Stimulated activated naive CD4-positive, alpha-beta T cell treated with Interleukin-2 at 50 U/mL for 16 hours (primary cell): ENCODE results near the gene PTGES2.

Source experiments
- DNase-seq: peaks from one replicate; lab custom pipeline; 2025; lab: John Stamatoyannopoulos, UW

Gene PTGES2

DNA sequence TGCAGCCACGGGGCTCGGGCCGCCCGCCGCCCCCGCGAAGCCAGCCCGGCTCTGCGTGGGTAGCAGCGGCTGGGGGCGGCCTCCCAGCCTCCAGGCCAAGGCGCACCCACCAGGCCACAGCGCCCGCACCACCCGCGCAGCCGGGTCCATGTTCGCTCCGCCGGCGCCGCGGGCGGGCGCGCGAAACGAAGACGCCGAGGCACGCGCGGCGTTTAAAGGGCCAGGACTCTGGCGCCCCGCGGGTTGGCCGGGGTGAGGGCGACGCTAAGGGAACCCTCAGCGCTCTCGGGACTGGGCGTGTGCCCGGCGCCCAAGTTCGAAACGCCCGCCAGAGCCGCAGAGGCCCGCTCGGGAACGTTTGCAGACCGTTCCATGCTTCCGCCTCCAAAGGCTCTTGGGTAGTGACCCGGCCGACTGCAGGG is at the start of gene PTGES2:
TSS of gene PTGES2 (minus strand) at position 162 of the 422 bp plus-strand sequence. CDS start at position 150, 12 bp downstream.
- peak; percentile 77 for DNase-seq

DNA sequence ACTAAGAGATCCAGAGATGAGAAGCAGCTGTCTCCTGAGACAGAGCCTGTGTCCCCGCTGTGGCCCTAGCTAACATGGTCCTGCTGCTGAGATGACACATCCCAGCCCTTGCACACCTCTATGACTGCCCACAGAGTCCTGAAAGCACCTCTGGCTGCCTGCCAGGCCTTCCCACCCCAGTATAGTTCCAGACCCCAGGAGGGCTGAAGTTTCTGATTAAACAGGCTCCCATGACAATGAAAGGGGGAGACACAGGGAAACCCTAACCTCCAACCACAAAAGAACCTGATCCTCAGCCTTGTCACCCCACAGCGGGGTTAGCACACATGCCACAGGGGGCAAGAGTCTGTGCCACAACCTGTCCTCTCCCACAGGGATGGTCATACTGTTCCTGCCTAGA is 48.2 kb upstream of the PTGES2 start:
- no peak for DNase-seq

DNA sequence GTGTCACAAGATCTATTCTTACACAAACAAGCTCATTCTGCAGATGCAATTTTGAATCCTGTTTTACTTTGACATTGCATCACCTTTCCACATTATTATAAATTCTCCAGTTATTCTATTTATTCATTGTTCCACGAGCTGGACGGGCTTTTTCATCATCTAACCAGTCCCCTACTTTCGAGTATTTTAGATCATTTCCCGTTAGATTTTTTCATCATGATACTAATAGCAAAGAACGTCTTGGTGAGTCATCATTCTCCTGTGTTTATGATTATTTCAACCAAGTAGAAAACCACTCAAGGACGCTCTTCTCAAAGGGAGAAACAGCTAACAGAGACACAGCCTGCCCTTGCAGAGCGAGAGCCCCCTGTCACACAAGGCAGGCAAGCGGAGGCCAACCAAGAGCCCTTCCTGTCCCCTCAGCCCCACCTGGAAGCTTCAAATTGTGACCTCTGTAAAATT is 47.6 kb upstream of the PTGES2 start:
- DNase-seq = no peak

- DNase-seq = no peak
Measured at GRCh38 chr9:128174062-128174461, 46.5 kb upstream of the PTGES2 start.

DNA sequence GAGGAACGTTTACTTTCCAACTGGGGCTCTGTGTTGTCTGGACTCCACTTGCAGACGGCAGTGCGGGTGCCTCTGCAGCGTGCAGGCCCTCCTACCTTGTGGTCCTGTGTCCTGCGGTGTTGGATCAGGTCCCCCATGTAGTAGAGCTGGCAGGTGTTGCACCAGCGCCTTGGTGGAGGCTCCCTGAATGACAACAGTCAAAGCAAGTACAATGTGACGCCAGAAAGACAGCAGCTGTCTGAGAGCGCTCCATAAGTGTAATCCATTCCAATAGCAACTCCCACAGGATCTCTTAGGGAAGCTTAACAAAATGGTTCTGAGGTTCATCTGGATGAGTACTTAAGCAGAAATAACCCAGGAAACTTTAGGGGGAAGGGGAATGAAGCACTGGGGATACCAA is 42.4 kb upstream of the PTGES2 start:
- DNase-seq = no peak

DNA sequence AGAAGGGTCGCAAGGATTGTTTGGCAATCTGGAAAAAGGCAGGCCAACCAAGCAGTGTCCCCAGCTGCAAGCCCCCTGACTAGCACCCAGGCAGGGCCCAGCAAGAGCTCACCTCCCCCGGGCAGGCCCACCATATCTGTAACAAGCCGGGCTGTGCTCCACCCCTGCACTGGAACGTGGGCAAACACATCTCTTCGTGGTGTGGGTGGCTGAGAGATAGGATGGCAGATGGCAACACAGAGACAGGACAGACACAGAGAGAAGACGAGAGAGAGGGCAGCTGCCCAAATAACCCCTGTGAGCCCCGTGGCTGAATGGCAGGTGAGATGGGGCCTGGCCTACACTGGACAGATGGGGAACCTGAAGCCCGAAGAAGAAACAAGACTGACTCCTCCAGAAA is 42.0 kb upstream of the PTGES2 start:
- no peak for DNase-seq

DNA sequence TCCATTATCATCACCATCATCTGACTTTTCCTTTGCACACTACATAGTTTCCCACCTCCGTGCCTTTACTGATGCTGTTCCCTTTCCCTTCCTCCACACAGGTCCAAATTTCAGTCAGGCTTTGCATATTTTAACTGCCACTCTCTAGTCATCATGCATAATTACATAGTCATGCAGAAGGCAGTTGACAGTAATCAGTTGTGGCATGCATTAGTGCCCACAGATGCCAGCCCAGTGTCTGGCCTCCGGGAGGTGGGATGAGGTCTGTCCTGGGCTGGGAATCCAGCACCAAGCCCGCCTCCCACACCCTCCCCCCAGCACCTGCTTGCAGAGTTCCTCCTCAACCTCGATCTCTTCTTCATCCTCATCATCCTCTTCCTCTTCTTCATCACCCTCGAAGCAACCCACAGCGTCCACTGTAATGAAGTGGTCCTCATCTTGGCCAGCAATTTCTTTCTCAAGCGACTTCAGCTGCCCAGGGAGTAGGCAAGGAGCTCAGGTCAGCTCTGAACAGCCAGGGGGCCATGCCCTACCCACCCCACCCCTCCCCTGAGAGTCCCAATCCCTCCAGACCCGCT is 41.3 kb upstream of the PTGES2 start:
- DNase-seq = no peak

GRCh38 chr9:128167209-128167608 is 39.7 kb upstream of the PTGES2 start:
- DNase-seq = no peak

- no peak for DNase-seq
Measured at GRCh38 chr9:128166169-128166568, 38.6 kb upstream of the PTGES2 start.

DNA sequence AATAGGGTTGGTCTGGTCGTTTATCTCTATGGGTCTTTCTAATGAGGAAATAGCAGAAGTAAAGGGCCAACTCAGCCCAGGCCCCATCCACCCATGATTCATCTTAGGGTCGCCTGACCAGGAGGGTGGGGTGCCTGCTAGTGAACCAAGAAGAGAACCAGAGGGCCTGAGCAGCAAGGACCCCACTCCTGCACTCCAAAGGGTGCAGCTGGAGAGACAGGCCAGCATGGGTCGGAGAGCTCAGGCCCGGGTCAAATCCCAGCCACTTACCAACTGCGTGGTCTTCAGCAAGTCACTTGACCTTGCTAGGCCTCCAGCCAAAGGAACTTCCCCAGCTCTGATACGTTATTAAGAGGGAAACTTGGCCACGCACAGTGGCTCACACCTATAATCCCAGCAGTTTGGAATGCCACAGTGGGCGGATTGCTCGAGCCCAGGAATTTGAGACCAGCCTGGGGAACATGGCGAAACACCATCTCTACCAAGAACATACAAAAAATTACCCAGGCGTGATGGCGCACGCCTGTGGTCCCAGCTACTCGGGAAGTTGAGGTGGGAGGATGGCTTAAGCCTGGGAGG is 36.9 kb upstream of the PTGES2 start:
- DNase-seq = no peak

DNA sequence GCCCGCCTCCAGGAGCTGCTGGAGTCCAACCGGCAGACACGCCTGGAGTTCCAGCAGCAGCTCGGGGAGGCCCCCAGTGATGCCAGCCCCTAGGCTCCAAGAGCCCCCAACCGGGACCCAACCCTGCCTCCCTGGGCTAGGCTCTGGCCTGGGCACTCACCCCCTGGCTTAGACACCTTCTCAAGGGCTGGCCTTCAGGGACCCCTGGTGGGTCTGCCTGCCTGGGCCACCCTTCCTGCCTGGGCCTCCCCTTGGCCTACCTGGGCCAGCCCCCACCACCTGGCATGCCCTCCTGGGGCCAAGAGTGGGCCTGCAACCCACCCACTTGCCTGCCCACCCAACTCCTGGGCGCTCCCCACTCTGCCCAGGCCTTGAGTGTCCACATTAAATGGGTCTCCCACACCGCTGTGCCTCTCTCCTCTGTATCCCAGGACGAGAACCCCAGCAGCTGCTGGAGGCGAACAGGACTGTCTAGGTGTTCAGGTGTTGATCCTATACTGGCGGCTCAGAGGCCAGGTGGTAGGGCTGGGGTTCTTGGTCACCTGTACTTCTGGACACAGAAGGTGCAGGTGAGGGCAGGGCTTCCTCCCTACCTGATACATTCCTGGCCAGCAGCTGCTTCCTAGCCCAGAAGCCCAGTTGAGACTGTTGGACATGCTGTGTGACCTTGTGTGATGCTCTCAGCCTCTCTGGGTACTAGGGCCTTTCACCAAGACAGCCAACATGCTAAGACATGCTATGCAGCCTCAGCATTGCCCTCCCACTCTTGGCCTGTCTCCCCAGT is 36.2 kb upstream of the PTGES2 start:
- no peak for DNase-seq

- no peak for DNase-seq
Measured at GRCh38 chr9:128163027-128163515, 35.5 kb upstream of the PTGES2 start.

DNA sequence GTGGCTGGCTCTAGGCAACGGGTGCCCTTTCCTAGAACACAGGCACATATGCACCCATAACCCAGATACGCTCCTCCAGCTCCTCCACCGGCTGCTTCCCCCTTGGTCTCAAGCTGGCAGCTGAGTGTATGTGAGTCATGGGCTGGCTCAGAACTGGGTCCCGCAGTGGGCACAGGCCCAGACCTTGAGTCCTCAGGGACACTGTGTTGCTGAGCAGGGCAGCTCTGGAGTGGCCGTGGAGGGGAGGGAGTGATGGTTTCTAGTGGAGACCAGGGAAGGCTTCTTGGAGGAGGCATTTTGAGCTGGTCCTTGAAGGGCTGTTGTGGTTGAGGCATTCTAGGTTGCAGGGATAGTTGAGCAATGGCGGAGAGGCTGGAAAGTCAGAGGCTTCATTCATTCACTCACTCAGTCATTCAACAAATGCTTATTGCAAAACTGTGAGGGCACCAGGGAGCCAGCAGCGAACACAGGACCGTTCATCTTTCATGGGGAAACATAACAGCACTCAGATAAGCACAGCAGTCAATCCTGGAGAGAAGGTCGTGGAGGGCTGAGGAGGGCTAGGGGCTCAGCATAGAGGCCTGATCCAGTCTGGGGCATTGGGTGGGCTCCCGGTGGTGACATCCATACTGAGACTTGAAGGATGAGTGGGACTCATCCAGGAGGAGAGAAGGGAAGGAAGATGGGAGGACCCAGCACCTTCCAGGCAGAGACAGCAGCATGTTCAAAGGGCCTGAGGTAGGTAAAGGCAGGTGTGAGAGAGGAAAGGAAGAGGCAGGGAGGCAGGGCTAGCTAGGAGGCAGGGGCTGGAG is 34.9 kb upstream of the PTGES2 start:
- DNase-seq = no peak

DNA sequence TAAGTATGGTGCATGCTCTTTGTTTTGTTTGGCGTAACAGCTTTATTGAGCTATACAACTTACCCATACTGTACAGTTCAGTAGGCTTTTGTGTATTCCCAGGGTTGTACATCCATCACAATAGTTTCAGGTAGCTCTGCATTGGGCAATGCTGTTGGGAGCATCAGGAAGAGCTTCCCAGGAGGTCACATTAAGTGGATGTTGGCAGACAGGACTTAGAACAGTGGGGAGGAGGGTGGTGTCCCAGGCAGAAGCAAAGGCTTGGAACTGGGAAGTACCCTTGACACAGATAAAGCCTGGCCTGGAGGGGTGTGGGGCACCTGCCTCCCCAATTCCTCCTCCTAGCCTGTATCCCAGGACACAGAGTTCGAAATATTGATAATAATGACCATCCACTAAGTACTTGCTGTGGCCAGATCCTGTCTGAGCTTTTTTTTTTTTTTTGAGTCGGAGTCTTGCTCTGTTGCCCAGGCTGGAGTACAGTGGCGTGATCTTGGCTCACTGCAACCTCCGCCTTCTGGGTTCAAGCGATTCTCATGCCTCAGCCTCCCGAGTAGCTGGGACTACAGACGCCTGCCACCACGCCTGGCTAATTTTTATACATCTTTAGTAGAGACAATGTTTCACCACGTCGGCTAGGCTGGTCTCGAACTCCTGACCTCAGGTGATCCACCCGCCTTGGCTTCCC is 33.8 kb upstream of the PTGES2 start:
- DNase-seq = no peak

GRCh38 chr9:128160603-128160987 is 33.1 kb upstream of the PTGES2 start:
- peak; percentile 56 for DNase-seq

DNA sequence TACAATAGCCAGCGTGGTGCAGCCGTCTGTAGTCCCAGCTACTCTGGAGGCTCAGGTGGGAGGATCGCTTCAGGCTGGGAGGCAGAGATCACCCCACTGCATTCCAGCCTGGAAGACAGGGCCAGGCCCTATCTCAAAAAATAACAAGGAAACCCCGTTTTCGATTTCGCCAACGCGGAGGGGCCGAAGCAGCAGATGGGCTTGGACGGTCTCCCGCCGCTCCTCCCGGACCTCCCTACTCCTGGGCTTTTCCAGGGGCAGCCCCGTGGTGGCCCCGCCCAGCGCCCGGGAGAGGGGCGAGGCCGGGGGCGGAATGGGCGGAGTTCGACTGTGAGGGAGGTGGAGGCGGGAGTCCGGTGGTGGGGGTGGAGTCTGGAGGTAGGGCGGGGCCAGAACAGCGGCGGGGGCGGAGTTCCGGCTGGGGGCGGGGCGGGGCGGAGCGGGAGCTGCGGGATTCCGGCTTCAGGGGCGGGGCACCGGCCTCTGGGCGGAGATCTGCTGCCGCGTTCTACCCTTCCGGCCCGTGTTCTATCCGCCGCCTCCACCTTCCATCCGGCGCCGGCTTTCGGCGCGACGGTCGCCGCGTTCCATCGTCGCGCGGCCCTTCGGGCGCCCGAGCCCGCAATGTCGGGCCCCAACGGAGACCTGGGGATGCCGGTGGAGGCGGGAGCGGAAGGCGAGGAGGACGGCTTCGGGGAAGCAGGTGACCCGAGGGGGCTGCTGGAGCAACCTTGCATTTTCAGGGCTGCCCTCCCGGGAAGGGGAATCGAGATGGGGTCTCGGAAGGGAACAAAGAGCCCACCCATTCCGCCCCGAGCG is 32.5 kb upstream of the PTGES2 start, which contains the start of gene BBLN:
TSS of gene BBLN (plus strand) at position 482 of the 819 bp plus-strand sequence. CDS start at position 625, 143 bp downstream.
- peak; percentile 93 for DNase-seq

GRCh38 chr9:128159522-128159783 is 31.9 kb upstream of the PTGES2 start:
- peak; percentile 35 for DNase-seq

GRCh38 chr9:128155736-128156500 is 28.4 kb upstream of the PTGES2 start:
- no peak for DNase-seq

- no peak for DNase-seq
Measured at GRCh38 chr9:128153947-128154695, 26.6 kb upstream of the PTGES2 start.
